Ishikawa (cell line): ENCODE results near the gene CD48.

ENCODE experiments used
- CEBPB ChIP-seq: IDR thresholded peaks from 2 replicates; pipeline ENCODE4 v1.6.1; 2012
- CREB1 ChIP-seq: IDR thresholded peaks from 2 replicates; pipeline ENCODE4 v1.6.1; 2012; ENCODE audit warnings: low read depth
- EGR1 ChIP-seq: IDR thresholded peaks from 2 replicates; pipeline ENCODE4 v1.6.1; 2012
- EP300 ChIP-seq: IDR thresholded peaks from 2 replicates; pipeline ENCODE4 v1.6.1; 2012; ENCODE audit warnings: borderline replicate concordance
- FOXM1 ChIP-seq: IDR thresholded peaks from 2 replicates; pipeline ENCODE4 v1.6.1; 2012; ENCODE audit warnings: low read depth, borderline replicate concordance
- MAX ChIP-seq: IDR thresholded peaks from 2 replicates; pipeline ENCODE4 v1.6.1; 2012
- NFIC ChIP-seq: IDR thresholded peaks from 2 replicates; pipeline ENCODE4 v1.6.1; 2012
- RAD21 ChIP-seq: IDR thresholded peaks from 2 replicates; pipeline ENCODE4 v1.6.1; 2012; ENCODE audit warnings: low read depth
- REST ChIP-seq: IDR thresholded peaks from 2 replicates; pipeline ENCODE4 v1.6.1; 2012; ENCODE audit warnings: low read depth, mild to moderate bottlenecking
- TAF1 ChIP-seq: IDR thresholded peaks from 2 replicates; pipeline ENCODE4 v1.6.1; 2012; ENCODE audit warnings: low read depth, mild to moderate bottlenecking
- TCF12 ChIP-seq: IDR thresholded peaks from 2 replicates; pipeline ENCODE4 v1.6.1; 2012; ENCODE audit warnings: low read depth
- TEAD4 ChIP-seq: IDR thresholded peaks from 2 replicates; pipeline ENCODE4 v1.6.1; 2012
- USF1 ChIP-seq: IDR thresholded peaks from 2 replicates; pipeline ENCODE4 v1.6.1; 2012
- YY1 ChIP-seq: IDR thresholded peaks from 2 replicates; pipeline ENCODE4 v1.6.1; 2012; ENCODE audit warnings: low read depth
- ZBTB7A ChIP-seq: IDR thresholded peaks from 2 replicates; pipeline ENCODE4 v1.6.1; 2012; ENCODE audit warnings: low read depth

Gene CD48

GRCh38 chr1:160727316-160727640 is 15.7 kb upstream of the CD48 start:
- TF ChIP-seq NFIC (no peak), TCF12 (no peak), EP300 (no peak), RAD21 (no peak), EGR1 (no peak), MAX (no peak), FOXM1 (no peak), YY1 (no peak), REST (no peak), CREB1 (no peak), USF1 (no peak), ZBTB7A (no peak), TEAD4 (no peak), TAF1 (no peak), CEBPB (no peak)

- TF ChIP-seq RAD21, result peak; percentile 81
- no peak for TF ChIP-seq EP300
- no peak for TF ChIP-seq CREB1
Measured at GRCh38 chr1:160726498-160727315, 15.1 kb upstream of the CD48 start.

GRCh38 chr1:160726114-160726497 is 14.5 kb upstream of the CD48 start:
- TF ChIP-seq FOXM1, result no peak
- no peak for TF ChIP-seq ZBTB7A
- TF ChIP-seq MAX, result no peak
- no peak for TF ChIP-seq CREB1
- TF ChIP-seq USF1, result no peak
- TF ChIP-seq TAF1, result no peak
- TF ChIP-seq NFIC, result no peak
- TF ChIP-seq YY1, result no peak
- TF ChIP-seq TEAD4, result no peak
- no peak for TF ChIP-seq EGR1
- no peak for TF ChIP-seq CEBPB
- no peak for TF ChIP-seq REST
- no peak for TF ChIP-seq EP300
- TF ChIP-seq RAD21, result no peak

GRCh38 chr1:160724465-160725242 is 13.0 kb upstream of the CD48 start:
- TF ChIP-seq MAX (no peak), EGR1 (no peak), ZBTB7A (no peak), TEAD4 (no peak), TCF12 (no peak)

- TF ChIP-seq USF1, result no peak
- no peak for TF ChIP-seq NFIC
- no peak for TF ChIP-seq FOXM1
- no peak for TF ChIP-seq CEBPB
- no peak for TF ChIP-seq TAF1
- TF ChIP-seq YY1, result no peak
Measured at GRCh38 chr1:160723332-160723731, 11.7 kb upstream of the CD48 start.
